ENCODE results near the gene ELMO1. TPM values are rescaled to one million over a fixed set of nuclear protein-coding genes. Genes with fewer than 3 reads are reported as not detected.

The ELMO1 gene
- total and polyA plus RNA-seq, 4 donors, result 6.7 to 51.5 (median 14.8) TPM

- TF ChIP-seq ATF3 (IDR thresholded peaks at IDR 0.05) (no peak), FOXA2 (IDR thresholded peaks at IDR 0.05) (no peak)
Measured at GRCh38 chr7:37282093-37282444, 166.6 kb downstream of the ELMO1 start (continued).

DNA sequence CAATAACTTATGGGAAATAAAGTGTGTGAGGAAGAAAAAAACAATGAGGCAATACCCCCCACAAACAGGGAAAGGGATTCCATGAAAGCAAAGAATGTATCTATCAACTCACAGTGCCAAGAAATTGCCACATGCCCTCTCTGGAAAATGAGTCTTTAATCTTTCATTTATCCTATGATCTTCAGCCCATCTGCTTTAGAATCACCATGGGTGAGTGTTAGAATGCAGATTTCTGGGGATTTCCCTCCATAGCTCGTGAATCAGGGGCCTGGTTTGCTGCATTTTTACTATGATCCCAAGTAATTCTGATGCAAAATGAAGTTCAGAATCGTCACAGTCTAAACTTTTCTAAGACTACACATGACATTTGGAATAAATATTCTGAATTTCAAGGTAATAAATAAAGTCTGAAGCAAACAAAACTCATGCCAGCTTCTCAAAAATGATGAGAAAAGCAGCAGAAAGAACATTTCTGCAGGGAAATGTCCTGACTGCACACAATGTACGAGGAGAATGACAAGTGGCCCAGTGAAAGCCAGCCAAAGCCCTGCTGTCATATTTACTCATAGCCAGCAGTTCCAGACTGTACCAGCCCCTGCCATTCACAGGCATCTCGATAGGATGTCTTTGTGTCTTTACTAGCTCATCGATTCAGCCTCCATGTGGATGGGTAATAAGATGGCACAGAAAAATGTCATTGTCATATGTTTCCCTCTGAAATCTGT lies 167.1 kb downstream of the ELMO1 start:
- Histone ChIP-seq H3K27ac (ENCODE audit: low read depth in 1 of 2, low read length in 2 of 2) (no peak overlapping the region), H3K9me3 (ENCODE audit: control insufficient read depth in 4 of 4, low read length in 3 of 4) (no peaks in the 10 kb centered on the region), H3K36me3 (ENCODE audit: control insufficient read depth in 4 of 4, insufficient read depth in 3 of 4, low read depth in 1 of 4, low read length in 3 of 4) (no peaks in the 10 kb centered on the region), H3K27me3 (ENCODE audit: control insufficient read depth in 4 of 4, insufficient read depth in 4 of 4, low read length in 3 of 4) (no peaks in the 10 kb centered on the region), H3K4me1 (ENCODE audit: control insufficient read depth in 4 of 4, insufficient read depth in 4 of 4, low read length in 3 of 4) (peaks cover 0 to 14% (median 7%) of the 10 kb centered on the region in 4 donors), H3K4me3 (ENCODE audit: low read depth in 1 of 3, low read length in 3 of 3) (no peak overlapping the region), H3K9ac (ENCODE audit: low read depth in 1 of 2, low read length in 2 of 2) (no peak overlapping the region)
- 71% methylated on average over 5 of the region's 5 CpGs for WGBS
- DNase-seq (ENCODE audit: low spot score), result no peak
- TF ChIP-seq RXRA (IDR thresholded peaks at IDR 0.05) (no peak), ZBTB33 (IDR thresholded peaks at IDR 0.05) (no peak)
- TF ChIP-seq, protein P1, sequence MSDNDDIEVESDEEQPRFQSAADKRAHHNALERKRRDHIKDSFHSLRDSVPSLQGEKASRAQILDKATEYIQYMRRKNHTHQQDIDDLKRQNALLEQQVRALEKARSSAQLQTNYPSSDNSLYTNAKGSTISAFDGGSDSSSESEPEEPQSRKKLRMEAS (IDR thresholded peaks at IDR 0.05), result no peak

DNA sequence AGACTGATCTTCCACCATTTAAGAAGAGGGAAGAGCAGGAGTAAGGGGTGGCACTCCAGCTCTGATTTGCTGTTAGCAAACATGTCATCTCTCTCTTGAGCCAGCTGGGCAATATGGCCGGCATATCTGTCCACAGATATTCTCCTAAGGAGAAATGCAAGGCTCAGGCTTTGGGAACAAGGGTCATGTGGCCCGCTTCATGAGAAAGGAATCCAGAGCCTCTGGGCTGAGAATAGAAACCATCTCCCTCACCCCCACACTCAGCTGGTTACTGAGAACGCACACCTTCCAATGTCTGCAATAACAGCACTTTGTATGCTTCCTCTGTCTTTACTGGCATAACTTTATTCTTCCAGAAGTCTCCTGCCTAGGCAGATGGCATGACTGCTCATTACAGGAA lies 171.2 kb downstream of the ELMO1 start:
- TF ChIP-seq, protein P2, sequence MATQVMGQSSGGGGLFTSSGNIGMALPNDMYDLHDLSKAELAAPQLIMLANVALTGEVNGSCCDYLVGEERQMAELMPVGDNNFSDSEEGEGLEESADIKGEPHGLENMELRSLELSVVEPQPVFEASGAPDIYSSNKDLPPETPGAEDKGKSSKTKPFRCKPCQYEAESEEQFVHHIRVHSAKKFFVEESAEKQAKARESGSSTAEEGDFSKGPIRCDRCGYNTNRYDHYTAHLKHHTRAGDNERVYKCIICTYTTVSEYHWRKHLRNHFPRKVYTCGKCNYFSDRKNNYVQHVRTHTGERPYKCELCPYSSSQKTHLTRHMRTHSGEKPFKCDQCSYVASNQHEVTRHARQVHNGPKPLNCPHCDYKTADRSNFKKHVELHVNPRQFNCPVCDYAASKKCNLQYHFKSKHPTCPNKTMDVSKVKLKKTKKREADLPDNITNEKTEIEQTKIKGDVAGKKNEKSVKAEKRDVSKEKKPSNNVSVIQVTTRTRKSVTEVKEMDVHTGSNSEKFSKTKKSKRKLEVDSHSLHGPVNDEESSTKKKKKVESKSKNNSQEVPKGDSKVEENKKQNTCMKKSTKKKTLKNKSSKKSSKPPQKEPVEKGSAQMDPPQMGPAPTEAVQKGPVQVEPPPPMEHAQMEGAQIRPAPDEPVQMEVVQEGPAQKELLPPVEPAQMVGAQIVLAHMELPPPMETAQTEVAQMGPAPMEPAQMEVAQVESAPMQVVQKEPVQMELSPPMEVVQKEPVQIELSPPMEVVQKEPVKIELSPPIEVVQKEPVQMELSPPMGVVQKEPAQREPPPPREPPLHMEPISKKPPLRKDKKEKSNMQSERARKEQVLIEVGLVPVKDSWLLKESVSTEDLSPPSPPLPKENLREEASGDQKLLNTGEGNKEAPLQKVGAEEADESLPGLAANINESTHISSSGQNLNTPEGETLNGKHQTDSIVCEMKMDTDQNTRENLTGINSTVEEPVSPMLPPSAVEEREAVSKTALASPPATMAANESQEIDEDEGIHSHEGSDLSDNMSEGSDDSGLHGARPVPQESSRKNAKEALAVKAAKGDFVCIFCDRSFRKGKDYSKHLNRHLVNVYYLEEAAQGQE (IDR thresholded peaks at IDR 0.05), result no peak
- TF ChIP-seq RAD21 (IDR thresholded peaks at IDR 0.05) (no peak), EGR1 (IDR thresholded peaks at IDR 0.05; ENCODE audit: low read depth in 2 of 2) (no peak), ATF3 (IDR thresholded peaks at IDR 0.05) (no peak), TAF1 (conservative IDR thresholded peaks at IDR 0.05) (no peak), HNF4G (IDR thresholded peaks at IDR 0.05) (no peak), FOXA1 (IDR thresholded peaks at IDR 0.05) (no peak), FOXA2 (IDR thresholded peaks at IDR 0.05) (no peak), NR2F2 (IDR thresholded peaks at IDR 0.05) (no peak), CTCF (IDR thresholded peaks at IDR 0.05; ENCODE audit: low read depth, low read length, missing input control) (no peak), ZBTB33 (IDR thresholded peaks at IDR 0.05) (no peak), YY1 (IDR thresholded peaks at IDR 0.05) (no peak)
- 98% methylated on average over 3 of the region's 3 CpGs for WGBS
- Histone ChIP-seq H3K9me3 (ENCODE audit: control insufficient read depth in 4 of 4, low read length in 3 of 4) (no peaks in the 10 kb centered on the region), H3K27ac (ENCODE audit: low read depth in 1 of 2, low read length in 2 of 2) (no peak overlapping the region), H3K4me3 (ENCODE audit: low read depth in 1 of 3, low read length in 3 of 3) (no peak overlapping the region), H3K9ac (ENCODE audit: low read depth in 1 of 2, low read length in 2 of 2) (no peak overlapping the region), H3K36me3 (ENCODE audit: control insufficient read depth in 4 of 4, insufficient read depth in 3 of 4, low read depth in 1 of 4, low read length in 3 of 4) (no peaks in the 10 kb centered on the region), H3K27me3 (ENCODE audit: control insufficient read depth in 4 of 4, insufficient read depth in 4 of 4, low read length in 3 of 4) (no peaks in the 10 kb centered on the region), H3K4me1 (ENCODE audit: control insufficient read depth in 4 of 4, insufficient read depth in 4 of 4, low read length in 3 of 4) (no peaks in the 10 kb centered on the region)
- DNase-seq (ENCODE audit: low spot score), result no peak

All from liver (tissue), 9 donors.